Psoas muscle (tissue), 8 donors: ENCODE measurements around the gene TMEM61. TPM values are rescaled to one million over a fixed set of nuclear protein-coding genes. Genes with fewer than 3 reads are reported as not detected.

Experiments used
- ATAC-seq, 4 donors: fragments of 200-7000 bp; cut with Tn5 transposase; one replicate each; pipeline ENCODE4 v1.9.1; 2020; ENCODE audit warnings: moderate library complexity in 3 of 4, mild to moderate bottlenecking in 2 of 4
- DNase-seq, 2 donors: peaks; one replicate each; pipeline ENCODE4 v3.0.0-alpha.2; 2020
- H3K27ac ChIP-seq: fragments of 200-600 bp; one replicate; pipeline ENCODE4 v1.8.0; 2022
- H3K27me3 ChIP-seq, 3 donors: fragments of 200-600 bp in 1 of 3; one replicate each; pipeline versions ENCODE4 v1.6.1 to v1.8.0; 2013 to 2022; ENCODE audit warnings: low read length in 2 of 3, mild to moderate bottlenecking in 2 of 3, moderate library complexity in 1 of 3; ENCODE audit not compliant: insufficient read depth in 3 of 3
- H3K36me3 ChIP-seq, 2 donors: fragments of 200-600 bp in 1 of 2; one replicate each; pipeline versions ENCODE4 v1.6.1 to v1.8.0; 2013 to 2022; ENCODE audit warnings: low read depth in 1 of 2, mild to moderate bottlenecking in 1 of 2, moderate library complexity in 1 of 2; ENCODE audit not compliant: insufficient read depth in 1 of 2
- H3K4me1 ChIP-seq: fragments of 200-600 bp; one replicate; pipeline ENCODE4 v1.8.0; 2022
- H3K4me3 ChIP-seq: fragments of 200-600 bp; one replicate; pipeline ENCODE4 v1.8.0; 2022; ENCODE audit warnings: mild to moderate bottlenecking
- H3K9me3 ChIP-seq: fragments of 200-600 bp; one replicate; pipeline ENCODE4 v1.8.0; 2022
- CTCF ChIP-seq: fragments of 200-600 bp; IDR thresholded peaks from one replicate; pipeline ENCODE4 v1.8.0; 2022; ENCODE audit warnings: antibody characterized with exemption
- WGBS, 3 donors: extraction: QIAGEN DNeasy Blood & Tissue Kit; methylation state at CpG; one replicate each; pipeline versions ENCODE4 v1.1.6 to v1.1.7; 2013; 5-methylcytosine and 5-hydroxymethylcytosine counted together
- intact Hi-C, 2 donors: fragments of 100-400 bp; cut with DNase I; formaldehyde crosslinking; loops; one replicate each; pipeline versions ENCODE4 v1.11.0 to v1.14.2; 2022
- polyA plus RNA-seq, 3 donors: library from polyadenylated mRNA; stranded (reverse); fragments of 200-250 nt; gene quantifications; one replicate each; pipeline ENCODE4 v1.2.3, GENCODE V29; 2013
- total RNA-seq, 4 donors: library from RNA; stranded (reverse); fragmentation: NEBNext Ultra II Directional in 2 of 4; extraction: Animal tissue kit (Norgen Biotek cat#: 25700) in 2 of 4; gene quantifications; one replicate each; pipeline versions ENCODE4 v1.2.1 to v1.2.4, GENCODE V29; 2021 to 2023
- donor health status: healthy with polysubstance abuse.
- donor health status: DM: no; HTN: no; CAD: no; lungs with moderate emphysema.
- donor health status: Bipolar disorder and iron deficiency.
- donor health status: healthy.
- donor health status: DM: yes; HTN: yes; CAD: no.
- donor health status: DM: no; HTN: no; CAD: no.
- donor health status: DM: no; HTN: no; CAD: no.
- donor health status: DM: yes; HTN: yes; CAD: no.

The TMEM61 gene
- total and polyA plus RNA-seq, 7 donors, result 0.05 to 0.54 (median 0.25) TPM; not detected in 1

- Histone ChIP-seq H3K4me1 (peaks cover 10% of the 10 kb centered on the region), H3K27me3 (no peaks in the 10 kb centered on the region), H3K36me3 (no peaks in the 10 kb centered on the region), H3K27ac (no peak overlapping the region), H3K4me3 (peak overlapping the region; percentile 74), H3K9me3 (no peaks in the 10 kb centered on the region)
- WGBS, 3 donors, result 19 to 22% (median 21%) methylated on average over 22 to 25 of the region's 25 CpGs
- ATAC-seq (peak in 1 of 4 donors; percentile 13), DNase-seq (no peak)
- TF ChIP-seq CTCF, result no peak
- intact Hi-C loops, result no loop called here
Measured at GRCh38 chr1:54980046-54980527, 341 bp upstream of the TMEM61 start.

GRCh38 chr1:54981466-54981865 is 1.0 kb downstream of the TMEM61 start:
- Histone ChIP-seq H3K27me3 (no peaks in the 10 kb centered on the region), H3K36me3 (no peaks in the 10 kb centered on the region), H3K4me3 (no peak overlapping the region), H3K4me1 (peaks cover 10% of the 10 kb centered on the region), H3K27ac (no peak overlapping the region), H3K9me3 (no peaks in the 10 kb centered on the region)
- ATAC-seq, result no peak
- no peak for TF ChIP-seq CTCF
- no peak for DNase-seq
- 92 to 96% (median 95%) methylated on average over 8 of the region's 8 CpGs for WGBS, 3 donors
- intact Hi-C loops, result no loop called here

GRCh38 chr1:54982739-54983138 is 2.3 kb downstream of the TMEM61 start:
- ATAC-seq, result no peak
- H3K4me3 ChIP-seq, result no peak overlapping the region
- no peaks in the 10 kb centered on the region for H3K36me3 ChIP-seq
- TF ChIP-seq CTCF, result no peak
- H3K9me3 ChIP-seq, result no peaks in the 10 kb centered on the region
- intact Hi-C loops, result no loop called here
- peaks cover 10% of the 10 kb centered on the region for H3K4me1 ChIP-seq
- no peak overlapping the region for H3K27ac ChIP-seq
- H3K27me3 ChIP-seq, result no peaks in the 10 kb centered on the region
- no peak for DNase-seq

GRCh38 chr1:54984131-54984842 is 3.9 kb downstream of the TMEM61 start:
- no peaks in the 10 kb centered on the region for H3K27me3 ChIP-seq
- DNase-seq (no peak), ATAC-seq (no peak)
- H3K36me3 ChIP-seq, result no peaks in the 10 kb centered on the region
- intact Hi-C loops, result no loop called here
- no peaks in the 10 kb centered on the region for H3K9me3 ChIP-seq
- 44 to 59% (median 45%) methylated on average over 7 of the region's 7 CpGs for WGBS, 3 donors
- H3K4me3 ChIP-seq, result no peak overlapping the region
- no peak overlapping the region for H3K27ac ChIP-seq
- TF ChIP-seq CTCF, result no peak
- H3K4me1 ChIP-seq, result peaks cover 9% of the 10 kb centered on the region

- Histone ChIP-seq H3K27me3 (no peaks in the 10 kb centered on the region), H3K4me3 (no peak overlapping the region), H3K27ac (no peak overlapping the region), H3K36me3 (no peaks in the 10 kb centered on the region), H3K4me1 (no peaks in the 10 kb centered on the region), H3K9me3 (no peaks in the 10 kb centered on the region)
- intact Hi-C loops, result no loop called here
- TF ChIP-seq CTCF, result no peak
- no peak for DNase-seq
- WGBS, 3 donors, result 89 to 93% (median 91%) methylated on average over 5 of the region's 5 CpGs
- ATAC-seq, result no peak
Measured at GRCh38 chr1:54985556-54985955, 5.1 kb downstream of the TMEM61 start.
